HG02623 (cell line): ENCODE measurements around the gene SIDT2.

Experiments used
- ATAC-seq: cut with Tn5 transposase; IDR thresholded peaks from one replicate; pipeline ENCODE4 v1.9.1; 2021; ENCODE audit warnings: moderate library complexity; ENCODE audit not compliant: unreplicated experiment

Gene SIDT2

GRCh38 chr11:117220999-117221774 is 42.6 kb downstream of the SIDT2 start:
- ATAC-seq, result no peak

- ATAC-seq, result no peak
Measured at GRCh38 chr11:117221775-117222517, 43.4 kb downstream of the SIDT2 start.

- ATAC-seq, result no peak
Measured at GRCh38 chr11:117222991-117223740, 44.6 kb downstream of the SIDT2 start.

- ATAC-seq, result no peak
Measured at GRCh38 chr11:117223741-117224689, 45.5 kb downstream of the SIDT2 start.

GRCh38 chr11:117225553-117226170 is 47.1 kb downstream of the SIDT2 start:
- no peak for ATAC-seq

DNA sequence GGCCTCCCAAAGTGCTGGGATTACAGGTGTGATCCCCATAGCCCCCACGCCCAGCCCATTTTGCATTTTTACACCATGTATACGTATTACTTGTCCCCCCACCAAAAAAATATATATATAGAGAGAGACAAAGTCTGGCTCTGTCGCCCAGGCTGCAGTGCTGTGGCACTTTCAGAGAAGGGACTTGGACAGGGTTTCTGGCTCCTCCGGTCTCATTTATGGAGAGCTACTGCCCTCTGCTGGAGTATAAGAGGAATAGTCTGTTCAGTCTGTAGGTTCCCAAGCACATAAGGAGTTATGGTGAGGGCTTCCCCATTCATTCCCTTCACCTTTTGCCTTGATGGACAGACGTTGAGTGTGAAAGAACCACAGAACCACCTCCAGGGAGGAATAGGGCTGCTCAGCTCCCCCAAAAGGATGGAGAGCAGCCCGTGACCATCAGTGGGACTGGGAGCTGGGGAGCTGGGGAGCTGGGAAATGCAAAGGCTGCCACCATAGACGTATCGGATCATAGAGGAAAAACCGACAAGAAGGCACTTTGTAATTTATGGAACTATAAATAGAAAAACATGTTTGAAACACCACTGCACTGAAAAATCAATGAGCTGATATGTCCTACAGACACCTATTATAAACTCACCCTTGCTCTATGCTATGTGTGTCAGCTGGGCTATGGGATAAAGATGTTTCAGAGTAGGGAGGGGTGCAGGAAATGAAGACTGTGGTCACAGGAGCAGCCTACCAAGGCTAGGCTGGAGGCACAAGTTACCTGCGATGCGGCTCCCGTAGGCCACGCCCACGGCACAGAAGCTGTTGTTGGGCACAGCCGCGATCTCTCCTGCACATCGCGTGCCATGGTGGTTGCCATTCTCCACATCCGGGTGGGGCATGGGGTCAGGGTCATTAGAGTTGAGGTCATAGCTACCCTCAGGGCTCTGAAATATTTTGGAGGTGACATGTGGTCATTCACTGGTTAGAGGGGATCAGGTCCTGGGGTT is 48.1 kb downstream of the SIDT2 start:
- ATAC-seq, result no peak

- no peak for ATAC-seq
Measured at GRCh38 chr11:117228091-117228490, 49.5 kb downstream of the SIDT2 start.

DNA sequence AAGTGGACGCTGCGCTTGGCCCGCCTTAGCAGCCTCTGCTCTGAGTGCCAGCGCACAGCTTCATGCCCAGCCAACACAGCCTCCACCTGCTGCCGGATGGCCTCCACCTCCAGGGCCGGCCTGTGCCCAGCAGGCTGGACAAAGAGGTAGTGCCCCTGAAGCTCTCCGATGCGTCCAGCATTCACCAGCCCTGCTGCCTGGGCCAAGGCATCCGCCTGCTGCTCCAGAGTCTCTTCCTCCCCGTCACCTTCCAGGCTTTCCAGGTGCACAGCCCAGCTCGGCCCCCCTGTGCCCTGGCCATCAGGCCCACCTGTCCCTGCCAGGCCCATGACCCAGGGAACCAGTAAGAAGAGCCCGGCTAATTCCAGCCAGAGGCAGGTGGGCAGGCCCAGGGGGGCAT is 50.9 kb downstream of the SIDT2 start:
- no peak for ATAC-seq

DNA sequence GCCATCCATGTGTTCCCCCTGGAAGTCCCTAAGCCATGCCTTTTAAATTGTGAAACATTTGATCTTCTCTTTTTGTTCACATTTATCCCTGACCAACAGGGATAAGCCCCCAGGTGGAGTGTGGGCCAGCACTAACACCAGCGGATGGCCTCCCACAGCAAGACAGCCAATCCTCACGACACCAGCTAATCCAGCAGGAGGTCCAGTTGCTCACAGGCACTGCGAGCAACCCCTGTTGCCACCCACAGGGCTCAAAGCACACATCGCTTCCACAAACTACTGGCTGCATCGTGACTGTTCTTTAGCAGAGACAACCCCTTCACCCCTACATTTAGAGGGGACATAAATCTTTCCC is 51.4 kb downstream of the SIDT2 start:
- ATAC-seq, result no peak

- no peak for ATAC-seq
Measured at GRCh38 chr11:117230286-117230961, 51.9 kb downstream of the SIDT2 start.

- no peak for ATAC-seq
Measured at GRCh38 chr11:117230999-117231841, 52.7 kb downstream of the SIDT2 start.

GRCh38 chr11:117231842-117232091 is 53.2 kb downstream of the SIDT2 start, which contains the start of gene PCSK7:
PCSK7 (minus strand) TSS chr11:117232073; CDS start chr11:117229844, 2,229 bp downstream.
- ATAC-seq, result no peak

GRCh38 chr11:117232092-117232878 is 53.7 kb downstream of the SIDT2 start, which contains the start of gene RNF214:
RNF214 (plus strand) TSS chr11:117232671; CDS start chr11:117234273, 1,602 bp downstream.
- ATAC-seq, result peak; percentile 71

DNA sequence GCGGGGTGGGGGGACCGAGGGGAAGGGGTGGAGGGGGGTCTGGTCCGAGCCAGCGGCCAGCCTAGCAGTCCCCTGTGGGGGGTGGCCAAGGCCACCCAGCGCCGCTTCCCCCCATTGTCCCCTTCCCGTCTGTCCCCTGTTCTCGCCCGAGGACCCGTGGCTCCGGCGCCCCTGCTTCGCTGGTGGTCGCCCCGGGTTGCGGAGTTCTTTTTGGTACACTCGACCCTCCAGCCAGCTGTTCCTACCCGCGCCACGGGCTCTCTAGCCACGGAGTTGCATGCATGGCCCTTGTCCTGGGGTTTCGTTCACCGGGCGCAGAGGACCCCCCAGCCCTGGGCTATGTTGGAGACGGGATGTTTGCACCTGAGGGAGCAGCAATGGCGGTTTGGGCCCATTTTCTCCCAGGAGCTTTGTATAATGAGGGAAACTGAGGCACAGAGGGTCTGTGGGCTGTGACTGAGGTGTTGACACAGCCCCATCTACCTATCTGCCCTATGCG is 54.4 kb downstream of the SIDT2 start:
- no peak for ATAC-seq

DNA sequence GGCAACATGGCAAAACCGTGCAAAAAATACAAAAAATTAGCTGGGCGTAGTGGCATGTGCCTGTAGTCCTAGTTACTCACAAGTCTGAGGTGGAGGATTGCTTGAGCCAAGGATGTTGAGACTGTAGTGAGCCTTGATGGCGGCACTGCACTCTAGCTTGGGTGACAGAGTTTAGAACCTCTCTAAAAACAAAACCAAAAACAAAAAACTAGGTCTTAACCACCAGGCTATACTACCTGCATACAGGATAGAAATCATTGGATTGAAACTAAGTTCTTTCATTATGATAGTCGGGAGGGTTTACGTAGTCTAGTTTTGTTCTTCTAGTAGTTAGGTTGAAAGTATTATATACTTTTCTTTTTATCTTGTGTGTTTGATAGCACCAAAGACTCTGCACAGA is 59.7 kb downstream of the SIDT2 start:
- ATAC-seq, result no peak

- no peak for ATAC-seq
Measured at GRCh38 chr11:117239295-117239694, 60.8 kb downstream of the SIDT2 start.
